ENCODE results near the gene EGF. TPM values are rescaled to one million over a fixed set of nuclear protein-coding genes. Genes with fewer than 3 reads are reported as not detected.

The EGF gene
- total RNA-seq, 2 donors from 2014 or later, result 7.4 to 13.4 TPM

DNA sequence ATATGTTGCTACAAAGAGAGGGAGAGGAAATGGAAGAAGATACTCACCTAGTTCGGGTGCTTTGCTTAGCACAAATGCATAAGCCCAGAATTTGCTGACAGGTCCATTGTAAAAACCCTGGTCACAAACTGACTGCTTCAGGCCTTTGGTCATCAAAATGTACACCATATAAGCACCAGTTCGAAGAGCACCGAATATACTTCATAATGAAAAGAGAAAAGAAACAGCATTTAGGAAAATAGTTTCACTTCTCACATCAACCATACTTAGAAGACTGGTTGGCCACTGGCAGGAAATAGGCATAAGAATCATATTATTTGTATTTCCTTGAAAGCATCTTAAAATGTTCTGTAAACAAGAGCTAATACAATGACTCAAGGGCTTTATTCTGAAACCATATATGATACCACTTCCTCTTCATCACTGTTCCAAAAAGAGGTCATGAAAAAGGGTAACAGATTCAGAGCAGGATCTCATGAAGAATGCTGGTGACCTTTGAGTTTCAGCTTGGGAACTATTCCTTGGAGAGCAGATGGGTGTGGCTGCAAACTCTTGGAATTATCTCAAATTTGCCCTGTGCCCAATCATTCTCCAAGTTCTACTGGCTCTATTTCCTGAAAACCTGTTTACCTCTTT, 147.0 kb downstream of the EGF start:
- Histone ChIP-seq H3K4me3 (no peak overlapping the region), H3K9me3 (no peaks in the 10 kb centered on the region), H3K27me3 (no peaks in the 10 kb centered on the region), H3K36me3 (no peaks in the 10 kb centered on the region), H3K4me1 (no peaks in the 10 kb centered on the region), H3K27ac (no peak overlapping the region)
- TF ChIP-seq, protein P1, sequence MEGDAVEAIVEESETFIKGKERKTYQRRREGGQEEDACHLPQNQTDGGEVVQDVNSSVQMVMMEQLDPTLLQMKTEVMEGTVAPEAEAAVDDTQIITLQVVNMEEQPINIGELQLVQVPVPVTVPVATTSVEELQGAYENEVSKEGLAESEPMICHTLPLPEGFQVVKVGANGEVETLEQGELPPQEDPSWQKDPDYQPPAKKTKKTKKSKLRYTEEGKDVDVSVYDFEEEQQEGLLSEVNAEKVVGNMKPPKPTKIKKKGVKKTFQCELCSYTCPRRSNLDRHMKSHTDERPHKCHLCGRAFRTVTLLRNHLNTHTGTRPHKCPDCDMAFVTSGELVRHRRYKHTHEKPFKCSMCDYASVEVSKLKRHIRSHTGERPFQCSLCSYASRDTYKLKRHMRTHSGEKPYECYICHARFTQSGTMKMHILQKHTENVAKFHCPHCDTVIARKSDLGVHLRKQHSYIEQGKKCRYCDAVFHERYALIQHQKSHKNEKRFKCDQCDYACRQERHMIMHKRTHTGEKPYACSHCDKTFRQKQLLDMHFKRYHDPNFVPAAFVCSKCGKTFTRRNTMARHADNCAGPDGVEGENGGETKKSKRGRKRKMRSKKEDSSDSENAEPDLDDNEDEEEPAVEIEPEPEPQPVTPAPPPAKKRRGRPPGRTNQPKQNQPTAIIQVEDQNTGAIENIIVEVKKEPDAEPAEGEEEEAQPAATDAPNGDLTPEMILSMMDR (IDR thresholded peaks at IDR 0.05), result no peak
- no peak for DNase-seq (ENCODE audit: low spot score)

DNA sequence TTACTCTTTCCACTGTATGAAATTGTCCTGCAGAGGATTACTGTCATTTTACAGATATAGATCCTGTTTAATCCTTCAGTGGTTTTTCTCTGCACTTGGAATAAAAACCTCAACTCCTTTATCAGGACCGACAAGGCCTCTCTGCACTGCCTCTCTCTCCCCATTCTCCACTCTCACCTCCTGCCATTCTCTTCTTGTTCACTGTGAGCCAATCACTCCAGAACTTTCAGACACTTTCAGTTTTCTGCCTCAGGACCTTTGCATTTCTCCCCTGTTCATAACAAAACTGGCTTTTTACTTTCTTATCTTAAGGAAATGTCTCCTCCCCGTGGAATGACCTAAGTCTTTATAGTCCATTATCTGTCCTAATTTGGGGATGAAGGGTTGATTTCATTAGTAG, 148.4 kb downstream of the EGF start:
- DNase-seq (ENCODE audit: low spot score), result no peak

More for the DNA sequence above, 148.4 kb downstream of the EGF start:
- Histone ChIP-seq H3K27ac (no peak overlapping the region), H3K9me3 (no peaks in the 10 kb centered on the region), H3K4me1 (no peaks in the 10 kb centered on the region), H3K36me3 (no peaks in the 10 kb centered on the region), H3K4me3 (no peak overlapping the region), H3K27me3 (no peaks in the 10 kb centered on the region)
- TF ChIP-seq, protein P1 (IDR thresholded peaks at IDR 0.05), result no peak

Other genes with a start within 250 kb of the EGF start
- gene CASP6, start 209.4 kb upstream of the EGF start, total RNA-seq, result 10 to 100 TPM in 1 of 2 donors, 1 to 10 TPM in 1; 8.6 to 18.2 TPM
- 10 to 100 TPM; 52.1 to 56.4 TPM for gene PLA2G12A, start 182.8 kb upstream of the EGF start, total RNA-seq
- gene CFI, start 110.9 kb upstream of the EGF start, total RNA-seq, result 10 to 100 TPM; 12.6 to 30.4 TPM
- 1 to 10 TPM; 2.7 to 6.2 TPM for gene GAR1, start 97.1 kb upstream of the EGF start, total RNA-seq
- gene RRH, start 84.9 kb upstream of the EGF start, total RNA-seq, result not detected
- gene LRIT3, start 64.8 kb upstream of the EGF start, total RNA-seq, result under 1 TPM in 1 of 2 donors, not detected in 1; 0.12 TPM

Data from right atrium auricular region (tissue), 2 donors.